OCI-LY3 (cell line): Measurements from ENCODE around the gene NR1H3.

Experiments used
- H2AFZ ChIP-seq: fragments of 200-600, 300-600 bp; shearing (Covaris generic); 2 replicates; pipeline ENCODE4 v1.6.0; 2014; ENCODE audit warnings: antibody characterized with exemption, low read depth, low read length
- H3K27ac ChIP-seq: fragments of 200-600, 300-600 bp; sonication (generic); 2 replicates; pipeline ENCODE4 v1.5.1; 2014; ENCODE audit warnings: mild to moderate bottlenecking, low read length, moderate library complexity, mixed read lengths
- H3K27me3 ChIP-seq: fragments of 200-600, 300-600 bp; sonication (generic); 2 replicates; pipeline ENCODE4 v1.6.1; 2014; ENCODE audit warnings: low read depth, low read length, mixed read lengths
- H3K36me3 ChIP-seq: fragments of 200-600, 300-600 bp; sonication (generic); replicated peaks from 2 replicates; pipeline ENCODE3; 2014; ENCODE audit warnings: low read depth, low read length, mixed read lengths
- H3K4me1 ChIP-seq: fragments of 300-600, 200-600 bp; sonication (generic); 2 replicates; pipeline ENCODE4 v1.6.1; 2014; ENCODE audit warnings: low read length, mixed read lengths
- H3K4me2 ChIP-seq: fragments of 200-600, 300-600 bp; sonication (generic); 2 replicates; pipeline ENCODE4 v1.6.1; 2014; ENCODE audit warnings: low read length, mixed read lengths
- H3K4me3 ChIP-seq: fragments of 300-600, 200-600 bp; sonication (generic); 2 replicates; pipeline ENCODE4 v1.5.1; 2014; ENCODE audit warnings: antibody characterized with exemption, mild to moderate bottlenecking, low read length, moderate library complexity
- H3K79me2 ChIP-seq: fragments of 300-600, 200-600 bp; shearing (Covaris generic); 2 replicates; pipeline ENCODE4 v1.6.1; 2014; ENCODE audit warnings: mild to moderate bottlenecking, low read length, mixed read lengths
- H3K9ac ChIP-seq: fragments of 300-600, 200-600 bp; shearing (Covaris generic); 2 replicates; pipeline ENCODE4 v1.6.0; 2014; ENCODE audit warnings: mild to moderate bottlenecking, low read length, moderate library complexity
- H3K9me3 ChIP-seq: fragments of 200-600, 300-600 bp; shearing (Covaris generic); 2 replicates; pipeline ENCODE4 v1.6.1; 2014; ENCODE audit warnings: low read length, mixed read lengths; ENCODE audit not compliant: insufficient read depth
- H4K20me1 ChIP-seq: fragments of 200-600, 300-600 bp; sonication (generic); 2 replicates; pipeline ENCODE4 v1.6.1; 2016; ENCODE audit warnings: low read length, mixed read lengths; ENCODE audit not compliant: insufficient read depth
- CTCF ChIP-seq: fragments of 200-600, 300-600 bp; sonication (generic); IDR thresholded peaks from 2 replicates; pipeline ENCODE4 v1.5.1; 2014; ENCODE audit warnings: antibody characterized with exemption, low read length, low read depth
- EZH2phosphoT487 ChIP-seq: fragments of 200-600 bp; shearing (Covaris generic); IDR thresholded peaks from 2 replicates; pipeline ENCODE4 v1.6.1; 2018; ENCODE audit warnings: antibody characterized with exemption, mixed run types, low read depth

The NR1H3 gene

GRCh38 chr11:47264521-47264920 is 6.7 kb downstream of the NR1H3 start:
- H3K4me2 ChIP-seq = no peak overlapping the region
- peaks cover 9% of the 10 kb centered on the region for H3K4me1 ChIP-seq
- no peak overlapping the region for H3K9ac ChIP-seq
- no peaks in the 10 kb centered on the region for H4K20me1 ChIP-seq
- no peaks in the 10 kb centered on the region for H3K79me2 ChIP-seq
- H2AFZ ChIP-seq = no peak overlapping the region
- H3K27me3 ChIP-seq = no peaks in the 10 kb centered on the region
- H3K4me3 ChIP-seq = no peak overlapping the region
- H3K36me3 ChIP-seq = no peaks in the 10 kb centered on the region
- H3K9me3 ChIP-seq = no peaks in the 10 kb centered on the region
- TF ChIP-seq CTCF = no peak
- TF ChIP-seq EZH2phosphoT487 = no peak
- no peak overlapping the region for H3K27ac ChIP-seq

GRCh38 chr11:47267876-47268275 is 10.1 kb downstream of the NR1H3 start:
- no peaks in the 10 kb centered on the region for H3K27me3 ChIP-seq
- peaks cover 22% of the 10 kb centered on the region for H4K20me1 ChIP-seq
- no peak overlapping the region for H3K9ac ChIP-seq
- no peaks in the 10 kb centered on the region for H3K9me3 ChIP-seq
- peaks cover 24% of the 10 kb centered on the region for H3K4me1 ChIP-seq
- no peaks in the 10 kb centered on the region for H3K36me3 ChIP-seq
- H3K79me2 ChIP-seq = peaks cover 25% of the 10 kb centered on the region
- no peak for TF ChIP-seq EZH2phosphoT487
- no peak for TF ChIP-seq CTCF
- no peak overlapping the region for H3K4me2 ChIP-seq
- H2AFZ ChIP-seq = no peak overlapping the region
- no peak overlapping the region for H3K4me3 ChIP-seq
- H3K27ac ChIP-seq = no peak overlapping the region

GRCh38 chr11:47268448-47269001 is 10.7 kb downstream of the NR1H3 start:
- H3K9ac ChIP-seq = peak overlapping the region; percentile 84
- peaks cover 24% of the 10 kb centered on the region for H3K4me1 ChIP-seq
- TF ChIP-seq EZH2phosphoT487 = no peak
- no peak for TF ChIP-seq CTCF
- no peaks in the 10 kb centered on the region for H3K9me3 ChIP-seq
- no peaks in the 10 kb centered on the region for H3K27me3 ChIP-seq
- peak overlapping the region; percentile 83 for H3K27ac ChIP-seq
- H3K4me3 ChIP-seq = peak overlapping the region; percentile 91
- H3K36me3 ChIP-seq = no peaks in the 10 kb centered on the region
- peak overlapping the region; percentile 98; the same call in 1 of the 2 replicates for H2AFZ ChIP-seq
- H3K79me2 ChIP-seq = peaks cover 30% of the 10 kb centered on the region
- peak overlapping the region; percentile 92 for H3K4me2 ChIP-seq
- peaks cover 24% of the 10 kb centered on the region for H4K20me1 ChIP-seq

- Histone ChIP-seq H3K4me3 (peak overlapping the region; percentile 91), H3K36me3 (peaks cover 2% of the 10 kb centered on the region), H4K20me1 (peaks cover 24% of the 10 kb centered on the region), H2AFZ (peak overlapping the region; percentile 98), H3K27ac (peak overlapping the region; percentile 83), H3K4me2 (peak overlapping the region; percentile 92), H3K9ac (peak overlapping the region; percentile 84), H3K9me3 (no peaks in the 10 kb centered on the region), H3K4me1 (peaks cover 24% of the 10 kb centered on the region), H3K79me2 (peaks cover 36% of the 10 kb centered on the region), H3K27me3 (no peaks in the 10 kb centered on the region)
- TF ChIP-seq EZH2phosphoT487 = no peak
- TF ChIP-seq CTCF = 0 out of 2 replicates have a peak, but pooled peaks have one; percentile 5
Measured at GRCh38 chr11:47269002-47269828, 11.4 kb downstream of the NR1H3 start.
